HEK293T (cell line): ENCODE measurements around the gene ANKRD11.

Source experiments
- CTCF ChIA-PET: fragments of 350-600 bp; formaldehyde crosslinking; extraction: SDS; loops from one replicate; lab custom pipeline; 2021; ENCODE audit warnings: antibody characterized with exemption, inconsistent platforms; lab: Yijun Ruan, JAX
- POLR2A ChIA-PET: fragments of 350-600 bp; formaldehyde crosslinking; extraction: SDS; loops from one replicate; lab custom pipeline; 2020; ENCODE audit warnings: antibody characterized with exemption, inconsistent platforms; lab: Yijun Ruan, JAX
- DNase-seq: peaks from one replicate; pipeline ENCODE4 v3.0.0; 2012; ENCODE audit warnings: mixed read lengths; ENCODE audit errors: extremely low spot score
- ARNT ChIP-seq: fragments of 450-650 bp; IDR thresholded peaks from 2 replicates; pipeline ENCODE4 v1.6.1; 2017; ENCODE audit warnings: mild to moderate bottlenecking
- BHLHE40 ChIP-seq: fragments of 450-650 bp; IDR thresholded peaks from 2 replicates; pipeline ENCODE4 v1.6.1; 2016; ENCODE audit warnings: mild to moderate bottlenecking, moderate library complexity, borderline replicate concordance
- CTBP1 ChIP-seq: fragments of 450-650 bp; IDR thresholded peaks from 2 replicates; pipeline ENCODE4 v1.6.1; 2016; ENCODE audit warnings: borderline replicate concordance
- ELF4 ChIP-seq: fragments of 450-650 bp; IDR thresholded peaks from 2 replicates; pipeline ENCODE4 v1.6.1; 2017; ENCODE audit warnings: antibody characterized with exemption
- FOXA1 ChIP-seq: fragments of 450-650 bp; IDR thresholded peaks from 2 replicates; pipeline ENCODE4 v1.6.1; 2016; ENCODE audit warnings: mild to moderate bottlenecking
- FOXK2 ChIP-seq: fragments of 450-650 bp; IDR thresholded peaks from 2 replicates; pipeline ENCODE4 v1.6.1; 2016; ENCODE audit warnings: mild to moderate bottlenecking
- FOXM1 ChIP-seq: fragments of 450-650 bp; IDR thresholded peaks from 2 replicates; pipeline ENCODE4 v1.6.1; 2017; ENCODE audit warnings: mild to moderate bottlenecking, borderline replicate concordance
- HDGF ChIP-seq: fragments of 450-650 bp; IDR thresholded peaks from 2 replicates; pipeline ENCODE4 v1.6.1; 2017; ENCODE audit warnings: antibody characterized with exemption, borderline replicate concordance
- L3MBTL2 ChIP-seq: fragments of 450-650 bp; conservative IDR thresholded peaks from 2 replicates; pipeline ENCODE4 v1.6.1; 2016; ENCODE audit warnings: mild to moderate bottlenecking
- LEF1 ChIP-seq: fragments of 450-650 bp; IDR thresholded peaks from 2 replicates; pipeline ENCODE4 v1.6.1; 2017; ENCODE audit warnings: mild to moderate bottlenecking, borderline replicate concordance
- NFRKB ChIP-seq: fragments of 450-650 bp; IDR thresholded peaks from 2 replicates; pipeline ENCODE4 v1.6.1; 2016; ENCODE audit warnings: mild to moderate bottlenecking, moderate library complexity
- SP1 ChIP-seq: fragments of 450-650 bp; IDR thresholded peaks from 2 replicates; pipeline ENCODE4 v1.6.1; 2017
- SUZ12 ChIP-seq: fragments of 450-650 bp; IDR thresholded peaks from 2 replicates; pipeline ENCODE4 v1.6.1; 2016; ENCODE audit warnings: mild to moderate bottlenecking
- TARDBP ChIP-seq: fragments of 450-650 bp; IDR thresholded peaks from 2 replicates; pipeline ENCODE4 v1.6.1; 2016
- ZNF384 ChIP-seq: fragments of 450-650 bp; IDR thresholded peaks from 2 replicates; pipeline ENCODE4 v1.6.1; 2016
- TF ChIP-seq, protein P1 (sequence below): fragments of 450-650 bp; IDR thresholded peaks from 2 replicates; pipeline ENCODE4 v1.6.1; 2016

Gene ANKRD11

DNA sequence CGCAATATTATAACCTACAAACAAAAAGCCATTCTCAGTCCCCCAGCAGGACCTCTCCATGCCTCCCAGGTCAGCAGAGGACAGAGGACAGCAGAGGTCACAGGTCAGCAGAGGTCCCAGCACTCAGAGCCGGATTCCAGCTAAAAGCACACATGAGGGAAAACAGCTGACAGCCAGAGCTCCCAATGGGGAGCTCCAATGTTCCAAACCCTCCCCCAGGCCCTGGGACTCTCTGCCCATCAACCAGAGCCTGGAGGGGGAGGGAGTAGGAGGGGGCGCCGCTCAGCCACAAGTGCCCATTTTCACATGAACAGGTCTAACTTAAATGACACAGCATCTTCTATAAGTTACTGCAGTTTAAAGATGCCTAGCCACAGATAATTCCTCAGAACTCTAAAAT is 77.5 kb downstream of the ANKRD11 start:
- ChIA-PET POLR2A (no interaction called here), CTCF (no interaction called here)
- DNase-seq, result no peak
- TF ChIP-seq LEF1 (no peak), HDGF (no peak), NFRKB (no peak), FOXM1 (no peak), BHLHE40 (no peak), FOXA1 (no peak), TARDBP (no peak), FOXK2 (no peak)
- TF ChIP-seq, protein P1, sequence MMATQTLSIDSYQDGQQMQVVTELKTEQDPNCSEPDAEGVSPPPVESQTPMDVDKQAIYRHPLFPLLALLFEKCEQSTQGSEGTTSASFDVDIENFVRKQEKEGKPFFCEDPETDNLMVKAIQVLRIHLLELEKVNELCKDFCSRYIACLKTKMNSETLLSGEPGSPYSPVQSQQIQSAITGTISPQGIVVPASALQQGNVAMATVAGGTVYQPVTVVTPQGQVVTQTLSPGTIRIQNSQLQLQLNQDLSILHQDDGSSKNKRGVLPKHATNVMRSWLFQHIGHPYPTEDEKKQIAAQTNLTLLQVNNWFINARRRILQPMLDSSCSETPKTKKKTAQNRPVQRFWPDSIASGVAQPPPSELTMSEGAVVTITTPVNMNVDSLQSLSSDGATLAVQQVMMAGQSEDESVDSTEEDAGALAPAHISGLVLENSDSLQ, result no peak

GRCh38 chr16:89411335-89411850 is 79.0 kb downstream of the ANKRD11 start:
- CTCF ChIA-PET, result no interaction called here

DNA sequence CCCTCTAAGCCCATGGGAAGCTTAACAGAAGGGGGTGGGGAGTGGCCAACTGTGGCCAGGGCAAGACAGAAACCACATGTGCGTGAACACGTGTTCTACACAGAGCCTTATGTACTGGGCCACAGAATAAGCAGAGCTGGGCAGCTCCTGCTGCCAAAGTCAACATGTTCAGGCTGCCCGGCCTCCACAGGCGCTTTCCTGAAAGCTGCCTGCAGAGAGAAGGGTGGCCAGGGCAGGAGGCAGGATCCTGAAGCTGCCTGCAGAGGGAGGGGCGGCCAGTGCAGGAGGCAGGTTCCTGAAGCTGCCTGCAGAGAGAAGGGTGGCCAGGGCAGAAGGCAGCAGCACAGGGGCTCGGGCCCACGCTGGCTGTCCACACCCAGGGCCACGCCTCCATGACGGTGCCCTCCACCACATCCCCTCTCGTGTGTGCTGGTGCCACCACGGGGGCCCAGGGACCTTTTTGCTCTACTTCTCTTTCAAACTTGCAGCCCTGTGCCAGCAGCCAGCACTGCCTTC is 79.5 kb downstream of the ANKRD11 start:
- ChIA-PET CTCF (no interaction called here), POLR2A (no interaction called here)
- no peak for TF ChIP-seq SP1
- no peak for TF ChIP-seq FOXK2
- no peak for TF ChIP-seq SUZ12
- TF ChIP-seq FOXM1, result no peak
- TF ChIP-seq, protein P1, result no peak
- TF ChIP-seq FOXA1, result no peak
- TF ChIP-seq ELF4, result no peak
- TF ChIP-seq NFRKB, result no peak
- no peak for TF ChIP-seq ARNT
- no peak for TF ChIP-seq BHLHE40
- TF ChIP-seq HDGF, result no peak
- TF ChIP-seq LEF1, result no peak
- no peak for TF ChIP-seq ZNF384
- TF ChIP-seq L3MBTL2, result no peak
- no peak for TF ChIP-seq CTBP1
- TF ChIP-seq TARDBP, result no peak
- no peak for DNase-seq

More at GRCh38 chr16:89411335-89411850, 79.0 kb downstream of the ANKRD11 start:
- no peak for TF ChIP-seq FOXK2
- no peak for TF ChIP-seq FOXM1
- no peak for TF ChIP-seq FOXA1
- TF ChIP-seq ARNT, result no peak
- no peak for TF ChIP-seq HDGF
- no peak for TF ChIP-seq BHLHE40
- TF ChIP-seq SP1, result no peak
- DNase-seq, result no peak
- POLR2A ChIA-PET, result no interaction called here

GRCh38 chr16:89410322-89410721 is 80.0 kb downstream of the ANKRD11 start:
- POLR2A ChIA-PET, result no interaction called here
- no peak for DNase-seq

GRCh38 chr16:89409161-89409711 is 81.1 kb downstream of the ANKRD11 start:
- ChIA-PET POLR2A (interaction anchor here (1.0 kb wide), 2 partner anchors 9 to 33 kb away, joined by 3 read pairs; no protein-coding TSS in a partner anchor), CTCF (interaction anchor here (0.6 kb wide), 1 partner anchor 58 kb away, joined by 5 read pairs; no protein-coding TSS in a partner anchor)
- no peak for DNase-seq
- no peak for TF ChIP-seq ARNT
- TF ChIP-seq LEF1, result no peak
- no peak for TF ChIP-seq HDGF
- no peak for TF ChIP-seq NFRKB
- TF ChIP-seq ELF4, result no peak
- no peak for TF ChIP-seq SUZ12
- no peak for TF ChIP-seq BHLHE40
- TF ChIP-seq ZNF384, result no peak
- no peak for TF ChIP-seq TARDBP
- no peak for TF ChIP-seq FOXA1
- no peak for TF ChIP-seq L3MBTL2
- no peak for TF ChIP-seq FOXK2
- no peak for TF ChIP-seq CTBP1
- no peak for TF ChIP-seq SP1
- TF ChIP-seq FOXM1, result no peak
- TF ChIP-seq, protein P1, result no peak

More at GRCh38 chr16:89410322-89410721, 80.0 kb downstream of the ANKRD11 start:
- no peak for TF ChIP-seq ARNT
- no peak for TF ChIP-seq ZNF384
- TF ChIP-seq SUZ12, result no peak
- no peak for TF ChIP-seq CTBP1
- TF ChIP-seq L3MBTL2, result no peak
- TF ChIP-seq SP1, result no peak
- no peak for TF ChIP-seq FOXA1
- TF ChIP-seq, protein P1, result no peak
- TF ChIP-seq ELF4, result no peak
- TF ChIP-seq NFRKB, result no peak
- TF ChIP-seq FOXM1, result no peak
- TF ChIP-seq TARDBP, result no peak
- TF ChIP-seq LEF1, result no peak
- no peak for TF ChIP-seq FOXK2
- TF ChIP-seq BHLHE40, result no peak
- TF ChIP-seq HDGF, result no peak
- CTCF ChIA-PET, result no interaction called here
